HG02943 (cell line): ENCODE measurements around the gene RPGR.
A peak's percentile ranks its signal among the peaks of the same experiment; 100 is the strongest.

Experiments used
- ATAC-seq: cut with Tn5 transposase; IDR thresholded peaks from one replicate; pipeline ENCODE4 v1.9.1; 2021; ENCODE audit warnings: mild to moderate bottlenecking, low read depth, moderate library complexity; ENCODE audit not compliant: unreplicated experiment

Gene RPGR

GRCh38 chrX:38332505-38332904 lies 5.2 kb upstream of the RPGR start:
- no peak for ATAC-seq

GRCh38 chrX:38327775-38328081 lies 419 bp upstream of the RPGR start:
- ATAC-seq: peak; percentile 3

- ATAC-seq: no peak
Observed at GRCh38 chrX:38326086-38326485, 1.2 kb downstream of the RPGR start.

GRCh38 chrX:38320819-38321218 lies 6.5 kb downstream of the RPGR start:
- no peak for ATAC-seq

DNA sequence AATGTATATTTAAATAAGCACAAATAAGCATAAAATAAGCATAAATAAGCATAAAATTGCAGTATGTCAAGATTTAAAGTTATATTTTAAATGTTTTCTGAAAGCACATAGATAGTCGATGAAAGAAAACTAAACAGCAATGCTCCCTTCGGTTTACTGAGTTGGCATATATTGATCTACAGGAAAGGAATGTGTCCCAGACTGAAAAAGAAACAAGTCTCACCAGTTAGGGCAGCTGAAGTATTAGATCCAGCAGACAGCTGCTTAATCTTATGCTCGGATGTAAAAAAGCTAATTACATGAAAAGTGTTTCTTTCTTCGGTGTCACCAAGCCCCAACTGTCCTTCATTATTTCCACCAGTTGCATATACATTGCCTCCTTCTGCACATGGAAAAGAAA lies 8.7 kb downstream of the RPGR start:
- ATAC-seq: no peak

DNA sequence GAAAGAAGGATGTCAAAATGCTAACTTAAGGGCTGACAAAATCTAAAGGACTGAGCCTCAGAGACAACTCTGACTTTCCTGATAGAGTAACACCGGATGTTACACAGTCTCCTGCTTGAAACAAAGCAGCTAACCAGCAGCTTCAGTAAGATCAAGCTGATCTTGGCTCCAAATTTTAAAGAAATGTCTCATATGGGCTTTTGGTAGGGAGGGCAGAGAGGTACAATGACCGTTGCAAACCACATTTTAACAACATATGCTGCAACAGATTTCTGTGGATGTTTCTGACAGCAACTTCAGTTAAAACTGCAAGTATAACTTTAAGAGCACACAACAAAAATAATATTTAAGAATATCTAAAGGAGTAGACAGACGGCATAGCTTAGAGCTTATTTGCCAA lies 9.1 kb downstream of the RPGR start:
- ATAC-seq: no peak

DNA sequence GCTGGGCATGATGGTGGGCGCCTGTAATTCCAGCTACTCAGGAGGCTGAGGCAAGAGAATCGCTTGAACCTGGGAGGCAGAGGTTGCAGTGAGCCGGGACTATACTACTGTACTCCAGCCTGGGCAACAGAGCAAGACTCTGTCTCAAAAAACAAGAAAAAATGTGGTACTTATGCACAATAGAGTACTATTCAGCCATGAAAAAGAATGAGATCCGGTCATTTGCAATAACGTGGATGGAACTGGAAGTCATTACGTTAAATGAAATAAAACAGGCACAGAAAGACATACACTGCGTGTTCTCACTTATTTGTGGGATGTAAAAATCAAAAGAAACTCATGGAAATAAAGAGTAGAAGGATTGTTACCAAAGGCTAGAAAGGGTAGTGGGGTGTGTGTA lies 12.1 kb downstream of the RPGR start:
- no peak for ATAC-seq

GRCh38 chrX:38313190-38313589 lies 14.1 kb downstream of the RPGR start:
- ATAC-seq: no peak

DNA sequence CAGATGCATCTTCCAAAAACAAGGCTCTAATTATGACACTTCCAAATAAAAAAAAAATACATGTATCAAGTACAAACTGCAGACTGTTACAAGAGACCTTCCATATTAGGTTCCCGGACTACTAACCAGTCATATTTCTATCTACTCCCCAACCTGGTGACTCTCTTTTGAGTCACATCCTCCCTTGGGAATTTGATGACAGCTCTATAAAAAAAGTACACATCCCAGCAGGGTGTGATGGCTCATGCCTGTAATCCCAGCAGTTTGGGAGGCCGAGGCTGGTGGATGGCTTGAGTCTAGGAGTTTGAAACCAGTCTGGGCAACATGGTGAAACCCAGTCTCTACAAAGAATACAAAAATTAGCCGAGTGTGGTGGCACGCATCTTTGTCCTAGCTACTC lies 14.9 kb downstream of the RPGR start:
- ATAC-seq: no peak

- ATAC-seq: no peak
Observed at GRCh38 chrX:38311743-38312142, 15.6 kb downstream of the RPGR start.

DNA sequence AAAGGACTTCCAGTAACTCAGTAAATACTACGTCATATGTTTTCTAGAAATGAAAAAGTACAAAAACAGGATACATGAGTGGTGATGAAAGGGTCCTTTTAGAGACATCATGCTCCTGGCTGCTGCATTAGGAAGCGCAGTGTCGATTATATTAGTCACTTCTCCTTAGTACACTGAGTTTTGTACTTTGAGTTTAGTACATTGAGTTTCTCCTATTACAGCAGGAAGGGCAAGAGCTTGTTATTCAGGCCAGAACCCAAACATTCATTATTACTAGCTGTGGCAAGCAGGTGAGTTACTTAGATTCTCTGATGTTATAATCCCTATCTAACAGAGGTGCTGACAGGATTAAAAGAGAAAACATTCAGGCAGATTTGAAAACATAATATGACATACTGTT lies 21.3 kb downstream of the RPGR start:
- no peak for ATAC-seq

- no peak for ATAC-seq
Observed at GRCh38 chrX:38304010-38304409, 23.3 kb downstream of the RPGR start.

DNA sequence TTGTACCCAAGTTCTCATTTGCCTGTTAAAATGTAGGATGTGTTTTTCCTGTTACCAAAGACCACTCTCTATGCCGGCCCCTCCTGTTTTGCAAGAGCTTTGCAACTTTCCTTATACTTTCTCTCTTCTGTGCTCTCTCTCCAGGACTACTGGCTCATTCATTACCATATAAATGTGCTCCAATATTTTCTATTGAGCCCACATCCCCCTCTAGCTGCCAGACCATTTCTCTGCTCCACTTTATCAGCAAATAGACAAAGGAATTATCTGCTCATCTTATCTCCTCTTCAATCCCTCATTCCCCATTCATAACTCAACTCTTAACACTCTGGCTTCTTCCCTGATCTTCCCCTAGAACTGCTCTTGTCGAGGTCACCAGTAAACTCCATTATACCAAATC lies 33.6 kb downstream of the RPGR start:
- ATAC-seq: no peak

- no peak for ATAC-seq
Observed at GRCh38 chrX:38287674-38288073, 39.6 kb downstream of the RPGR start.

GRCh38 chrX:38285649-38286048 lies 41.7 kb downstream of the RPGR start:
- ATAC-seq: no peak

DNA sequence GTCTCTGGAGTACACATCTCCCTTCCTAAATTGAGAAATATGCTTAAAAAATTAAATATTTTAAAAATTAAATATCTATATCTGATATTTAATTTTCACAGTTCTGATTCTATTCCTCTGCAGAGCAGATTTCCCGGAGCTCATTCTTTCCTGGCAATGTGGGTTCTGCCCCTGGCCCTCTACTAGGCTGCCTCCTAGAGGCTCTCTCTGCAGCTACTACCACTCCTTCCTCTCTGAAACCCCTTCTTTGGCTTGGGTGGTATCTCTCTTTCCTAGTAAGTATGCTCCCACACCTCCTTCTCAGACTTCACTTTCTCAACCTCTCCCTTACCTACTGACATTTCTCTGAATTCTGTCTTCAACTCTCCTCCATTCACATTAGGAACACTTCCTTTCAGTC lies 45.3 kb downstream of the RPGR start:
- ATAC-seq: no peak

DNA sequence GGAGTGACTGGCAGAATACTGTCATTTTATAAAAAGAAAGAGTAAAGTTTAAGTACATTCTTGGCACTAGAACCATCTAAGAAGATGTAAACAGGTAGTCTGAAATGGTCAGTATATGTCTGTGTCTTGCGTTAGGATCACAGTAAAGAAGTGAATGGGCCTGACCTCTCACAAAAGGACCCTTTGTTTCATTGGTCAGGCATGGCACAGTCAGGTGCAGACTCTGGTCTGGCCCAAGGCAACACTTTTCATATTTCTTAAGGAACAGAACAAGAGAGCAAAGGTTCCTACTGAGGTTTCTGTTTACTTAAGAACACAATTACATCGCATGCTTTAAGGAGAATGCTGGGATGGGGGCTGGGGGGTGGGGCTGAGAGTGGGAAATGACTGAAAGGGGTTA lies 48.1 kb downstream of the RPGR start:
- ATAC-seq: no peak

DNA sequence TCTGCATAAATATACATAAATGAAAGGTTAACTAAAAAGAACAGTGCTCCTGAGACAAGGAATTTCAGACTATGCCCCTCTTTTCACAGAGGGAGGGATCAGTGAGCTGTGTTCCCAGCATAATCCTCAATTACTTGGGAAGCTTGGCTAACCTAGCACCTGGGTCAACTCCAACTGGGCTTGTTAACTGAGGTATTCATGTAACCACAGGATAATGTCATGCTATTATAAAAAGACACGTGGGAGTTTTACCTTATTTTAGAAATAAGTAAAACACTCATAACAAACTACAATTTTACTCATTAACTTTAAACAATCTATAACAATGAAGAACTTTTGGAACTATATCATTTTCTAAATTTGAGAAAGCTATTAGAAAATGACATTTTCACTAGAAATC lies 48.6 kb downstream of the RPGR start:
- no peak for ATAC-seq

DNA sequence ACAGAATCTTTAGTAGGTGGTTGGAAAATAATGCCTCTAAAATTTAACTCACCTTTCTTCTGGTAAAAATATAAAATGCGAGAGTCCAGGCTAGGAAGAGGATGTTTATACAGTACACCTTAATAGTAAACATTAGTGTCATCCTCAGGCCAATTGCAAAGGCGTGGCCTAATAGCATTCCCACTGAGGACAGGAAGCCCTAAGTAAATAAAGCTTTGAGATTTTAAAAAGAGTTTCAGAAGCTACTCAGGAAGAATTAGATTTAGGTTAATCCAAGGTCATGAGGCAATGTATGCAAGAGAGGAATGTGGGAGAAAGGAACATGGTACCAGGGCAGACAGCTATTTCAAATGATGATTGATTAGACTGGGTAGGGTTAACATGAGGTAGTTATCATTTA lies 49.5 kb downstream of the RPGR start:
- ATAC-seq: no peak

- no peak for ATAC-seq
Observed at GRCh38 chrX:38277136-38277535, 50.2 kb downstream of the RPGR start.

- ATAC-seq: no peak
Observed at GRCh38 chrX:38276089-38276488, 51.2 kb downstream of the RPGR start.

GRCh38 chrX:38275615-38276014 lies 51.7 kb downstream of the RPGR start:
- ATAC-seq: no peak

DNA sequence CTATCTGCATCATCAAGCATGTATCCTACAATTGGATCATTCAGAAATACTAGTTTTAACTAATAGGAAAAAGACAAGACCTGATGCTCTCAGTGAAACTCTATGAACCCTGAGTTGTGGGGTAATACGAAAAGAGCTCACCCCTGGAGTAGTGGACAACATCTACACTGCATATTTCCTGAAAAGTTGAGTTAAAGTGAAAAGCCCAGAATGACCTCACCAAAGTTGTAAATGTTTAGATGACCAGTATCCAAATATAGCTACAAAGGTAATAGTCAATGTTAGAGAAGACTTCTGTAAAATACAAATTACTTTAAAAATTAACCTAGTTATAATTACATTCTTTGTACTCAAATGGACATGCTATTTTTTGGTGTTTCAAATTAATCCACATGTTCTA lies 53.9 kb downstream of the RPGR start:
- ATAC-seq: no peak
